Ovary (tissue), 9 donors: ENCODE data around the gene VAC14. TPM values are rescaled to one million over a fixed set of nuclear protein-coding genes. Genes with fewer than 3 reads are reported as not detected.
"Not testable (repeated sequence)": the region's sequence is repeated elsewhere in the genome, so short reads cannot be mapped to it uniquely, and the experiment has no call there.

Experiments
- DNase-seq, 5 donors: peaks; one replicate each; pipeline ENCODE4 v3.0.0-alpha.2; 2019 to 2020
- H3K27ac ChIP-seq, 2 donors: fragments of 200-600 bp; one replicate each; pipeline versions ENCODE4 v1.5.1 to v1.8.0; 2019 to 2022
- H3K27me3 ChIP-seq: fragments of 200-600 bp; one replicate; pipeline ENCODE4 v1.8.0; 2022
- H3K36me3 ChIP-seq: fragments of 200-600 bp; sonication (generic); one replicate; pipeline ENCODE4 v1.5.1; 2019
- H3K4me1 ChIP-seq: one replicate; pipeline ENCODE4 v1.8.1; 2013; ENCODE audit warnings: mild to moderate bottlenecking, moderate library complexity; ENCODE audit not compliant: insufficient read depth
- H3K4me3 ChIP-seq: fragments of 200-600 bp; sonication (generic); one replicate; pipeline ENCODE4 v1.5.1; 2017
- H3K9me3 ChIP-seq, 2 donors: fragments of 200-600 bp in 1 of 2; sonication (generic) in 1 of 2; one replicate each; pipeline versions ENCODE4 v1.5.1 to v1.8.1; 2013 to 2019; ENCODE audit warnings: mild to moderate bottlenecking in 1 of 2, moderate library complexity in 1 of 2
- EP300 ChIP-seq: sonication (generic); formaldehyde crosslinking; IDR thresholded peaks from one replicate; pipeline ENCODE4 v1.6.1; 2017; ENCODE audit warnings: antibody characterized with exemption
- POLR2A ChIP-seq: fragments of 450-650 bp; IDR thresholded peaks from one replicate; pipeline ENCODE4 v1.6.1; 2017; ENCODE audit warnings: antibody characterized with exemption, mild to moderate bottlenecking, moderate library complexity
- WGBS, 3 donors: extraction: QIAGEN DNeasy Blood & Tissue Kit in 1 of 3; methylation state at CpG; one replicate each; pipeline versions ENCODE4 v1.1.5 to v1.1.7; 2013 to 2017; 5-methylcytosine and 5-hydroxymethylcytosine counted together
- intact Hi-C, 4 donors: fragments of 100-400 bp; cut with DNase I; formaldehyde crosslinking; loops; one replicate each; pipeline versions ENCODE4 v1.11.0 to v1.15.1; 2022 to 2023
- polyA plus RNA-seq, 2 donors: library from polyadenylated mRNA; stranded (reverse); fragments of 200-250 nt in 1 of 2; fragments of 350-450 nt in 1 of 2; fragmentation: Illumina TruSeq in 1 of 2; extraction: RNeasy Lipid Tissue Mini Kit (QIAGEN cat#74804) in 1 of 2; gene quantifications; one replicate each; pipeline ENCODE4 v1.2.3, GENCODE V29; 2013 to 2014
- total RNA-seq, 7 donors: library from RNA; depleted of rRNA in 2 of 7; stranded (reverse); fragments of >200 nt in 2 of 7; fragmentation: NEBNext Ultra II Directional in 3 of 7; extraction: Animal tissue kit (Norgen Biotek cat#: 25700) in 3 of 7; gene quantifications; one replicate each; pipeline versions ENCODE4 v1.1.0 to v1.2.4, GENCODE V29; 2016 to 2023
- TF ChIP-seq, protein P1 (sequence below), 3 donors: fragments of 450-650 bp in 2 of 3; fragments of 200-600 bp in 1 of 3; IDR thresholded peaks; one replicate each; pipeline versions ENCODE4 v1.5.1 to v1.8.0; 2016 to 2022; ENCODE audit warnings: antibody characterized with exemption in 3 of 3, mild to moderate bottlenecking in 1 of 3
- donor health status: DM: no; HTN: no; CAD: no; lungs with moderate emphysema.
- donor health status: DM: no; HTN: no; CAD: no.
- donor health status: Bipolar disorder and iron deficiency.
- donor health status: DM: yes; HTN: yes; CAD: no.
- donor health status: DM: no; HTN: no; CAD: no.
- donor health status: DM: yes; HTN: yes; CAD: no.

VAC14 gene
- total and polyA plus RNA-seq, 9 donors, result 9.9 to 32.4 (median 21.1) TPM

DNA sequence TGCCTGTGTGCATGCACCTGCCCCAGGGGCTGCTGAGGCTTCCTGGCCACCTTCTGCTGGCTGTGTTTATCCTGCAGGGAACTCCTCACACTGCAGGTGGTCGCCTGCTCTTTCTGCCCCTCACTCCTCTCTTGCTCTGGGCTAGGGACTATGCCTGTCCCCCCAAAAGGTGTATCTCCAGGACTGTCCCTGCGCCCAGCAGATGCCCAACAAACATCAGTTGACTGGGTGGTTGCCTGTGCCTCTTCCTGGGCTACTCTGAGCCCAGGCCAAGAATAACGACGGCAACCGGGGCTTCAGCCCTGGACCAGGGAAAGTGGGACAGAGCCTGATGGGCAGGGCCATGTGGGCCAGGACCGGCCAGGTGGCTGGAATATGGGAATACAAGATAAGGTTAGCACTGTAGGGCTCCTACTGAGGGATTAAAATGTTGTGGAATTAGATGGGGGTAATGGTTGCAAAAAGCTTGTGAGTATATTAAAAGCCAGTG is 55.4 kb downstream of the VAC14 start:
- peaks cover 17% of the 10 kb centered on the region for H3K4me1 ChIP-seq
- intact Hi-C loops, result no loop called here
- 82 to 90% (median 84%) methylated on average over 6 of the region's 6 CpGs for WGBS, 3 donors

DNA sequence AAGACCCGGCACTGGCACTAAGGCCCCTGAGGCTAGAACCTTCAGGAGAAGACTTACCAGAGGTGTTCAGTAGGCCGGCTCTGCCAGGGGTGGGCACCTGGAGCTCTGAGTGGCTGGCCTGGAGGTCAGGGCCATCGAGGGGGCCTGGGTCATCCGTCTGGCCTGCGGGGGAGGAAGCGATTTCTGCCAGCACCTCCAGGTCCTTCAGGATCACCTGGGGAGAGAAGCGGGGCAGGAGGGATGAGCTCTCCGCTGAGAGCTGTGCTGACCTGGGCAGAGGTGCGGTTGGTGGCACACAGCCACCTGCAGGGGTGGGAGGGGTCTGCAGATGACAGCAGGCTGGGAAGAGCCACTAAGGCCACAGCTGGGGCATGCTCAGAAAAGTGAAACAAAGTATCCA is 56.6 kb downstream of the VAC14 start:
- Histone ChIP-seq H3K4me1 (peaks cover 13% of the 10 kb centered on the region), H3K27me3 (no peaks in the 10 kb centered on the region), H3K27ac (no peak overlapping the region), H3K9me3 (no peaks in the 10 kb centered on the region), H3K36me3 (no peaks in the 10 kb centered on the region), H3K4me3 (no peak overlapping the region)
- TF ChIP-seq, protein P1, sequence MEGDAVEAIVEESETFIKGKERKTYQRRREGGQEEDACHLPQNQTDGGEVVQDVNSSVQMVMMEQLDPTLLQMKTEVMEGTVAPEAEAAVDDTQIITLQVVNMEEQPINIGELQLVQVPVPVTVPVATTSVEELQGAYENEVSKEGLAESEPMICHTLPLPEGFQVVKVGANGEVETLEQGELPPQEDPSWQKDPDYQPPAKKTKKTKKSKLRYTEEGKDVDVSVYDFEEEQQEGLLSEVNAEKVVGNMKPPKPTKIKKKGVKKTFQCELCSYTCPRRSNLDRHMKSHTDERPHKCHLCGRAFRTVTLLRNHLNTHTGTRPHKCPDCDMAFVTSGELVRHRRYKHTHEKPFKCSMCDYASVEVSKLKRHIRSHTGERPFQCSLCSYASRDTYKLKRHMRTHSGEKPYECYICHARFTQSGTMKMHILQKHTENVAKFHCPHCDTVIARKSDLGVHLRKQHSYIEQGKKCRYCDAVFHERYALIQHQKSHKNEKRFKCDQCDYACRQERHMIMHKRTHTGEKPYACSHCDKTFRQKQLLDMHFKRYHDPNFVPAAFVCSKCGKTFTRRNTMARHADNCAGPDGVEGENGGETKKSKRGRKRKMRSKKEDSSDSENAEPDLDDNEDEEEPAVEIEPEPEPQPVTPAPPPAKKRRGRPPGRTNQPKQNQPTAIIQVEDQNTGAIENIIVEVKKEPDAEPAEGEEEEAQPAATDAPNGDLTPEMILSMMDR (IDR thresholded peaks at IDR 0.05), result no peak
- no peak for TF ChIP-seq EP300
- no peak for TF ChIP-seq POLR2A
- WGBS, 3 donors, result 92 to 97% (median 94%) methylated on average over 9 of the region's 9 CpGs
- intact Hi-C loops, result no loop called here
- DNase-seq, result no peak

More for the DNA sequence above, 55.4 kb downstream of the VAC14 start:
- no peak for TF ChIP-seq EP300
- TF ChIP-seq, protein P1 (IDR thresholded peaks at IDR 0.05), result no peak
- no peak for TF ChIP-seq POLR2A
- Histone ChIP-seq H3K36me3 (no peaks in the 10 kb centered on the region), H3K27ac (peak overlapping the region in 1 of 2 donors; percentile 2), H3K4me3 (no peak overlapping the region), H3K9me3 (no peaks in the 10 kb centered on the region), H3K27me3 (no peaks in the 10 kb centered on the region)
- no peak for DNase-seq

DNA sequence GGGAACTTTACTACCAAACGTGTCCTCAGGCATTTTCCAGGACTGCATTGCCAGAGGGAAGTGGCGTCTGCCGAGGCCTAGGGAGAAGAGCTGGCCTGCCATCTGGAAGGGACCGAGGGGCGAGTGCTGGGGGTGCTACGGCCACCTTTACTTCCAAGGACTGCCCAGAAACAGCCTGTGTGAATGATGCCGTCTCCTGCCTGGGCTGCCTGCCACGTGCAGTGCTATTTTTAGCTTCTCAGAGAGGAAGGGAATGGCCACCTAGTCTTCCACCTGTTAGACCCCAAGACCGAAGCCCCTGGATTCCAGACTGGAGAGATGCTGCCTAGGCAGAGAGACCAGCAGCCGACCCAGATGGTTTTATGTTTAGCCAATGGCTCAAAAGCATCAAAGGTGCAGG is 57.2 kb downstream of the VAC14 start:
- 81 to 84% (median 84%) methylated on average over 10 of the region's 10 CpGs for WGBS, 3 donors

DNA sequence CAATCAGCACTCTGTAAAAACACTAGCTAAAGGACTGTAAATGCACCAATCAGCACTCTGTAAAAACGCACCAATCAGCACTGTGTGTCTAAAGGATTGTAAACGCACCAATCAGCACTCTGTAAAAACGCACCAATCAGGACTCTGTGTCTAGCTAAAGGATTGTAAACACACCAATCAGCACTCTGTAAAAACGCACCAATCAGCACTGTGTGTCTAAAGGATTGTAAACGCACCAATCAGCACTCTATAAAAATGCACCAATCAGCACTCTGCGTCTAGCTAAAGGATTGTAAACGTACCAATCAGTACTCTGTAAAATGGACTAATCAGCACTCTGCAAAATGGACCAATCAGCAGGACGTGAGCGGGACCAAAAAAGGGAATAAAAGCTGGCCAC is 58.0 kb downstream of the VAC14 start:
- peaks cover 12% of the 10 kb centered on the region for H3K4me1 ChIP-seq
- H3K4me3 ChIP-seq, DNase-seq, H3K27me3 ChIP-seq, H3K9me3 ChIP-seq, H3K27ac ChIP-seq, intact Hi-C loops, H3K36me3 ChIP-seq: not testable (repeated sequence)
- WGBS, 3 donors, result 96 to 99% (median 98%) methylated on average over 9 of the region's 9 CpGs

More for the DNA sequence above, 57.2 kb downstream of the VAC14 start:
- DNase-seq, result no peak
- Histone ChIP-seq H3K4me3 (no peak overlapping the region), H3K36me3 (no peaks in the 10 kb centered on the region), H3K4me1 (peaks cover 13% of the 10 kb centered on the region), H3K27ac (no peak overlapping the region), H3K9me3 (no peaks in the 10 kb centered on the region), H3K27me3 (no peaks in the 10 kb centered on the region)
- no peak for TF ChIP-seq POLR2A
- TF ChIP-seq, protein P1 (IDR thresholded peaks at IDR 0.05), result no peak
- TF ChIP-seq EP300, result no peak
- intact Hi-C loops, result no loop called here

DNA sequence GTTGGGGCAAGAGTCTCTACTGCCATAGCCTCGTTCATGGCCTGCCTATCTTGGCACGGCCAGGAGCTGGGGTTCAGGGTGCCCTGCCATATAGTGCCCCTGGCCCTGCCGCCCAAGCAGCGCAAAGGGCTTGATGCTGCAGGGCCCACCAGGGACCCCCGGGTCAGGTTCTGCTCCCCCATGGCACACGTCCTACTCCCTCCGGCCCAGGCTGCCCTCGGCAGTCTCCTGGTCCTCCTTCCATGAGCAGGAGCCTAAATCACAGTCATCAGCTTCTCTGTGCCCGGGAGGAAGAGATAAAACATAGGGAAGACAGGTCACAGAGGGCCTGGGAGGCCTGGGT is 59.2 kb downstream of the VAC14 start:
- H3K27ac ChIP-seq, result no peak overlapping the region
- DNase-seq, result no peak
- WGBS, 3 donors, result 77 to 83% (median 80%) methylated on average over 8 to 9 of the region's 9 CpGs
- no peak overlapping the region for H3K4me3 ChIP-seq
- intact Hi-C loops, result no loop called here
- TF ChIP-seq, protein P1 (IDR thresholded peaks at IDR 0.05), result no peak
- no peaks in the 10 kb centered on the region for H3K9me3 ChIP-seq
- H3K36me3 ChIP-seq, result no peaks in the 10 kb centered on the region
- peaks cover 12% of the 10 kb centered on the region for H3K4me1 ChIP-seq
- H3K27me3 ChIP-seq, result no peaks in the 10 kb centered on the region
